Measurements from ENCODE around the gene GPR161. TPM values are rescaled to one million over a fixed set of nuclear protein-coding genes. Genes with fewer than 3 reads are reported as not detected.

GPR161 gene
- total and polyA plus RNA-seq, 9 of the 15 experiments (the other 6 are each of a cell fraction or from before 2014, with no cell fraction given) = 0.15 to 2.4 (median 0.76) TPM

DNA sequence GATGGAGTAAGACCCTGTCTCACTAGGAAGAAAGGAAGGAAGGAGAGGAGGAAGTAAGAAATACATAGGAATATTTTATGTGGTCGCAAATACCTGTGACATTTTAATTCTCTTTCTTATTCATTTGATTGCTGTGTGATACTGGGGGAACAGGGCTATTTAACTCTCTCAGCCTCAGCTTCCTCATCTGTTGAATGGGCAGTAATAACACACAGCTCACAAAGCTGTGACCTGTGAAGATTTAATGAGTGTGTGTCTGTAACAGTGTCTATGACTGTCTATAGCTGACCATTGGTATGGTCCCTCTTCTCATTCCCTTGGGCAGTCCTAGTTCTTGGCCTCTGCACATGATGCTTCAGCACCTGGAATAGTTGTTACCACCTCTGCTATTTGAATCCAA, 13.6 kb upstream of the GPR161 start:
- POLR2A ChIA-PET = interaction anchor here (1.0 kb wide), 1 partner anchor 12 kb away, joined by 4 read pairs; no protein-coding TSS in a partner anchor
- BruUV-seq (replicated peaks) = no TSS peak
- intact Hi-C loops (cut with micrococcal nuclease) = no loop called here
- DNase-seq (ENCODE audit: extremely low read depth in 1 of 4, low spot score in 3 of 4) (no peak), ATAC-seq (no peak), FAIRE-seq (no peak)
- H2AFZ ChIP-seq (ENCODE audit: low read depth, low read length) = peak overlapping the region; percentile 73
- H3K27ac ChIP-seq (ENCODE audit: extremely low read depth, low read depth, low read length) = no peak overlapping the region
- no peak overlapping the region for H3K4me2 ChIP-seq (ENCODE audit: insufficient read depth, low read length)
- WGBS (ENCODE audit: insufficient coverage, low coverage, missing lambda C conversion rate) = 17% methylated on average over 1 of the region's 1 CpG
- H4K20me1 ChIP-seq (replicated peaks; ENCODE audit: control insufficient read depth, insufficient read depth, low read length) = no peaks in the 10 kb centered on the region
- H3K27me3 ChIP-seq (ENCODE audit: control insufficient read depth in 2 of 2, insufficient read depth in 2 of 2, low read length in 2 of 2) = no peaks in the 10 kb centered on the region
- H3K79me2 ChIP-seq (ENCODE audit: control insufficient read depth, insufficient read depth, low read length) = no peaks in the 10 kb centered on the region
- no peaks in the 10 kb centered on the region for H3K36me3 ChIP-seq (ENCODE audit: control insufficient read depth, insufficient read depth, low read length)
- no peaks in the 10 kb centered on the region for H3K9me3 ChIP-seq (replicated peaks; ENCODE audit: control insufficient read depth, insufficient read depth, low read depth, low read length)
- no peak overlapping the region for H3K9ac ChIP-seq (ENCODE audit: insufficient read depth in 1 of 2, low read depth in 2 of 2, low read length in 2 of 2)
- CTCF ChIA-PET (ENCODE audit: low intra/inter-chr PET ratio) = no interaction called here
- H3K9me1 ChIP-seq (ENCODE audit: control insufficient read depth, insufficient read depth, low read length) = no peaks in the 10 kb centered on the region
- no peak for TF ChIP-seq JUN (IDR thresholded peaks at IDR 0.05; ENCODE audit: borderline replicate concordance, low read depth, low read length)
- no peak for TF ChIP-seq JUN (CRISPR knock-in tag; IDR thresholded peaks at IDR 0.05; ENCODE audit: borderline replicate concordance)
- TF ChIP-seq KDM1A (IDR thresholded peaks at IDR 0.05) = peak in 1 of 2 experiments; percentile 49; a peak in 1 of 4 replicates
- TF ChIP-seq ADNP (tag; IDR thresholded peaks at IDR 0.05) = peak; percentile 53; the same call in 1 of the 2 replicates
- no peak for TF ChIP-seq NCOA6 (IDR thresholded peaks at IDR 0.05)
- peak; percentile 82 for TF ChIP-seq BCOR (IDR thresholded peaks at IDR 0.05)
- TF ChIP-seq GATA2 (CRISPR knock-in tag; IDR thresholded peaks at IDR 0.05) = no peak
- peak; percentile 87 for TF ChIP-seq RBM25 (IDR thresholded peaks at IDR 0.05; ENCODE audit: low read depth, low read length, severe bottlenecking)
- TF ChIP-seq TEAD4 (IDR thresholded peaks at IDR 0.05; ENCODE audit: low read length) = no peak
- no peak for TF ChIP-seq TEAD4 (CRISPR knock-in tag; IDR thresholded peaks at IDR 0.05; ENCODE audit: borderline replicate concordance)
- TF ChIP-seq RCOR1 (IDR thresholded peaks at IDR 0.05; ENCODE audit: borderline replicate concordance in 1 of 2, low read depth in 2 of 2, low read length in 2 of 2) = 0 out of 4 replicates have a peak, but pooled peaks of 1 of the 2 experiments have one; percentile 21
- H3K4me1 ChIP-seq (replicated peaks in 1 of 2; ENCODE audit: control insufficient read depth in 2 of 2, insufficient read depth in 2 of 2, low read length in 2 of 2) = peaks cover 4 to 5% of the 10 kb centered on the region in 2 experiments; a peak in 4 of 5 replicates
- in situ Hi-C loops (cut with MboI) = no loop called here
- H3K4me3 ChIP-seq = no peak overlapping the region

Data from K562 (cell line).